NOMO-1 (cell line): ENCODE measurements around the gene LYRM1.
A peak's percentile ranks its signal among the peaks of the same experiment; 100 is the strongest.

Experiments
- DNase-seq, 2 experiments: peaks; one replicate each; lab custom pipeline; 2025; ENCODE audit not compliant: unreplicated experiment in 2 of 2; lab: John Stamatoyannopoulos, UW

Gene LYRM1

GRCh38 chr16:20871941-20872815 is 28.4 kb upstream of the LYRM1 start:
- DNase-seq: no peak

DNA sequence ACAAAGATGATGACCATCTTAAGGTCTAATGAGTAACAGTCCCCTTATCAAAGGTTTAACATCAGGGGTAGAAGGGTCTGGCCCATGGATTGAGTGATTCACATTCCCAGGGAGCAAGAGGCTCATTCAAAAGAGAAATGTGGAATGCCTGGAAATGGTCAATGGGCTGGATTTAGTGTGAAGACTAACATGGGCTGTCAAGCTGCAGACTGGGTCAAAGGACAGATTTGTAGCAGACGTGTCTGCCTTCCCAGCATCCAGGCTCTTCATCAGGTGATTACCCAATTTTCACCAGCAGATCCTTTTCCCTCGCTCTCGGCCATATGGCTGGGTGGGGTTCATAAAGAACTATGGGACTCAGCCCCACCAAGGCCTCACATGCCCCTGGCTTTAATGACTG is 27.2 kb upstream of the LYRM1 start:
- DNase-seq: no peak

DNA sequence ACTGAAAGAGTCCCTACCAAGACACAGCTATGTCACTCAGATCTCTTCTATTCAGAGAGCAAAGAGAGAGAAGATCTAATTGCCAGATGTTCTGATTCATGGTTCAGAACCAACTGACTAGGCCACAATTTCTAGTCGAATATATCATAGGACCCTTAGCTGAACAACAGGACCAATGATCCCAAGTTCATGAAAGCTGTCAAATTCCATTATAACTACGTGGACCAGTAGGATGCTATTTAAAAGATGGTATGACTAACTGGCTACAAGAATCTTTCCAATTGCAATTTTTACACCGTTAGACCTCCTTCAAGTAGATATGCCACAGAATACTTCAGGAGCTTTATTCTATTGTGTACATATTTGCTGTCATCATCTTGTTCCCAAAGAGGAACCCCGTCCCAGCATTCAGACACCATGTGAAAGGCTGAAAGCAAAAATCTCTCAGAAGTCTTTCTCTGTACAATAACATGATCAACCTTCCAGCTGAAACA is 26.4 kb upstream of the LYRM1 start:
- DNase-seq: no peak

GRCh38 chr16:20875355-20875650 is 25.3 kb upstream of the LYRM1 start:
- DNase-seq: no peak

DNA sequence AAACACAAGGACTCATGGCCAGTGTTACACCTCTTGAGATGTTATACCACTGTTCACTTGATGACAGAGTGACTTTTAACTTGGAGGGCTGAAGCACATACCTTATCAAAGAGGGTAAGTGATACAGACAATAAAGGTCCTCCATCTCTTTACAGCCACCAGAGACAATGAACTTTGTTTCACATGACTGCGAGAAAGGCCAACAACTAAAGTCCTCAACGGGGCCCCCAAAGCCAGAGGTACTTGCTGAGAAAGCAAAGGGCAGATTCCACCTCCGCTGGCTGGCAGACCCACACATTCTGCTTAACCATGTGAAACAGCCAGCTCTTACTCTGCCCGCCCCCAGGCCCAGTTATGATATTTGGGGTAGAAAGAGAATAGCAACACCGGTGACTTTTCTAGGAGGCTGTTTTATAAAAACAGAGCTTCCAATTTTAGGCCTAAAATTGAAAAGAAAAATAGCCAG is 21.9 kb upstream of the LYRM1 start:
- no peak for DNase-seq

DNA sequence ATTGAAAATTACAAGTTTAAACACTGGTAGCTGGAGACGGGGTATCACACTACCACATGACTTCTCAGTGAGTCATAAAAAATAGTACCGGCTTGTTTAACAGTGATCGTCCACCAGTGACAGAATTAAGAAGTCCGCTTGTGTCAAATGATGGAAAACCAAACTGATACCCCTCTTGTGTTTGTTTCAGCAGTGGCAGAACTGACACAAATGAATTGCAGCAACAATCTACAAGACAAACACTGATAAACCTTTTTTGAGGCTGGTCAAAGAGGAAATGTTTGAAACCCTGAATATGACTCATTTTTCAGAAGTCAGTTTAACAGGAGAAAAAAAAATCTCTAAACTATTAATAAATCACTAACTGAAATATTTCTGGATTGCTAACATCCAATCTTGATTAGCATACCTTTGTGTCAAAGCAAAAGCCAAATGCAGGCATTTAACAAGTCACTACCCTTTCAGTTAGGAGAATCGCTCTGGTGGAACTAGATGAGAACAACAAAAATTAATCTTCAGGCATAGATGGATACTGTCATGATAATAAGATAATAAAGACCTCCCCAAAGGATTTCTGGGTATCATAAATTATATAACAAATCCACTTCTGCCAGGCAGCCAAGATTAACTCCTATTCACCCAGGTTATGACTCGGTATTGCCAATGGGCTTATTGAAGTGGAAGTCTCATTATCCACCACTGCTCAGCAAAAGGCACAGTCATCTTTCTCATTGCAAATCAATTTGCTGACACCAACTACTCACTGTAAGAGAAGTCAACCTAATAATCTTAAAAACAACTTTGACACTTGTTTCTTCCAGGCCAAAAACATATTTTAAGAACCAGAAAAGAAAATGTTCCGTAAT is 21.2 kb upstream of the LYRM1 start:
- peak in 1 of 2 experiments; percentile 30 for DNase-seq

DNA sequence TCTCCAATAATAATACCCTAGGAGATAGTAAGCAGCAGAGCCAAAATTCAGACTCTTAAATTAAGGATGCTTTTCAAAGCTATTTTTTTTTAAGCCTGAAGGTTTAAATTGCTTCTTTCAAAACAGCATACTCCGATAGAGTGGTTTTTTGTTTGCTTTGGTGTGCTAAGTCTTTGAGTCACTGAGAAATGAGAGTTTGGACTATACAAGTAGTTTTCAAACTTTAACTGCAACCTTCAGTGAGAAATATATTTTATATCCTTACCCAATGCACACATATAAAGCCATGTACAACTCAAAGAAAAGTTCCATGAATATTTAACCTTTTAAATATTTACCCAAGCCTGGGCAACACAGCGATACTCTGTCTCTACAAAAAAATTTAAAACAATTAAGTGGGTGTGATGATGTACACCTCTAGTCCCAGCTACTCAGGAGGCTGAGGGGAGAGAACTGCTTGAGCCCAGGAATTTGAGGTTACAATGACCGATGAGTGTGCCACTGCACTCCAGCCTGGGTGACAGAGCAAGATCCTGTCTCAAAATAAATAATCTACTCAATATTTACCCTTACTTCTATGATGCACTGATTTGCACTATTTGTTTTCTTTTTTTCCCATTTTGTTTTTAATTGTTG is 19.6 kb upstream of the LYRM1 start:
- no peak for DNase-seq

DNA sequence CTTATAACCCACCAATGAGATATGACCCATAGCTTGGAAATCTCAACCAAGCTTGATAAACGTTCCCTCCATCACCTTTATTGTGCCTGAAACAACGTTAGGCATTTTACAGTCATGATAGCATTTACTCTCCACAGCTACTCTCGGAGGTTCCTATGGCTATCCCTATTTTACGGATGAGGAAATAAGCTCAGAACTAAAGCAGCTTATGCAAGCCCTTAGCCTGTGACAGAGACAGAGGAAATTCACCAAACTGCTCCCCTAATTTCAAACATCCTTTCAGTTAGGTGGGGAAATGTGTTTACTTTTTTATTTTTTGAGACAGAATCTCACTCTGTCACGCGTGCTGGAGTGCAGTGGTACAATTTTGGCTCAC is 19.1 kb upstream of the LYRM1 start:
- DNase-seq: peak in 1 of 2 experiments; percentile 26

GRCh38 chr16:20883554-20884239 is 16.9 kb upstream of the LYRM1 start:
- no peak for DNase-seq

- no peak for DNase-seq
These were observed 16.4 kb upstream of the LYRM1 start for GRCh38 chr16:20884240-20884556.

GRCh38 chr16:20886320-20886719 is 14.3 kb upstream of the LYRM1 start:
- DNase-seq: no peak

GRCh38 chr16:20887207-20887606 is 13.4 kb upstream of the LYRM1 start:
- no peak for DNase-seq

DNA sequence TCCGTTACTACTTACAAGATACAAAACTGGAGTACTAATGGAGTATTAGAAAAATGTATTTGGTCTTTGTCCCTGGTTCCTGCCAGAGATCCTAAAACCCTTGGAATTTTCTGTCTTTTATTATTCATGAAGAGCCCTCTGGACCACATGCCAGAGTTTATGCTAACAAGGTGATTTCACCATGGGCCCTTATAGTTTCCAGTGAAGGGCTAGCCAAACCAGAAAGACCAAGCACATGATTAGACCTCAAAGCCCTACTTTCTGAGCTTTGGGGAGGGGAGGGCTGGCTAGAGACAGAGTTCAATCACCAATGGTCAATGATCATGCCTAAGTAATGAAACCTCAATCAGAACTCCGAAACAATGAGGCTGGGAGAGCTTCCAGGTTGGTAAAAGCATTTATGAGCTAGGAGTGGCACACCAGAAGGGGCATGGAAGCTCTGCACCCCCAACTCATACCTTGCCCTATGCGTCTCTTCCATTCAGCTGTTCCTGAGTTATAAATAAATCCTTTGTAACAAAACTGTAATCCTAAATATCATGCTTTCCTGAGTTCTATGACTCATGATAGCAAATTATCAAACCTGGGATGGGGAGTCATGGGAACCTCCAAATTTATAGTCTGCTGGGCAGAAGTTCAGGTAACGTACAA is 10.8 kb upstream of the LYRM1 start:
- no peak for DNase-seq

- DNase-seq: no peak
These were observed 6.2 kb upstream of the LYRM1 start for GRCh38 chr16:20894388-20894787.

DNA sequence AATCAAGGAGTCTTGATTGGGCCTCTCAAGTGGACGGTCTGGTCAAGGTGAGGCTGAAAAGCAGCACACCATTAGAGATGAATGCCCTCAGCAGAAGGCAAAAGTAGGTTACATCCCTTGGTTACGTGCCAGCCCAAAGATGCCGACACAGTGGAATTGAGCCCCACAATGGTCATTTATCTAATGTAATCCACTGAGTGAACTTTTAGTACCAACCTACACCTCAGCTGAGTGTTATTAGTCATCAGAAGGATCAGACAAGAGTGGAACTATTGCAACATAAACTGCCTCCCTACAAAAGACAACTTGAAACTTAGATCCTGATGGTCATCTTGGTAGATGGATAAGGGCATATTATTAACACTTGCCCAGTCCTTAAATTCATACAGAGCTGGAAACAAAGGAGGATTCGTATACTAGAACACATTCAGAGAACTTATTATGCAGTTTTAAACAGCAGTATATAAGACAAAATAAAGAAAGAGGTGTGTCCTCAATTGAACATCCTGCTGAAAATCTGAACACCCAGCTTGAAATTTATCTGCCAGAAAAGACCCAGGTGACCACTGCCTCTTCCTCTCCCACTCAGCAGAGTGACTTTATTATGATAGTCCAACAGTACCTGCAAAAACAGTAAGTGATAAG is 3.2 kb upstream of the LYRM1 start:
- DNase-seq: peak in 1 of 2 experiments; percentile 52

DNA sequence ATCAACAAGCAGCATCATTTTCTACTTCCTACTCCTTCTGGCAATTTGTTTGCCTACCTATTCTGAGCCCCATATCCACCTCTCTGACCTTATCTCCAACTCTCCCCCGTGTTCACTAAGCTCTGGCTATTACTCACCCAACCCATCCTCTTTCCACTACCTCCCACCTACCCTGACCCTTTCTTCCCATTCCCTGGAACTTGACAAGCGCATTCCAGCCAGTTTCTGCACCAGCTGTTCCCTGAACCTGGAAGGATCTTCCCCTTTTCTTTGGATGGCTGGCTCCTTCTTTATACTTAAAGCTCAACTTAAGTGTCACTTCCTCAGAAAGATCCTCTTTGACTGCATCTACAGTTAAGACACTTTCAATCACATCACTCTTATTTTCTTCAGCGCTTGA is 2.6 kb upstream of the LYRM1 start:
- no peak for DNase-seq

- no peak for DNase-seq
These were observed 1.5 kb upstream of the LYRM1 start for GRCh38 chr16:20899071-20899470.

- DNase-seq: no peak
These were observed 883 bp upstream of the LYRM1 start for GRCh38 chr16:20899477-20900298.

DNA sequence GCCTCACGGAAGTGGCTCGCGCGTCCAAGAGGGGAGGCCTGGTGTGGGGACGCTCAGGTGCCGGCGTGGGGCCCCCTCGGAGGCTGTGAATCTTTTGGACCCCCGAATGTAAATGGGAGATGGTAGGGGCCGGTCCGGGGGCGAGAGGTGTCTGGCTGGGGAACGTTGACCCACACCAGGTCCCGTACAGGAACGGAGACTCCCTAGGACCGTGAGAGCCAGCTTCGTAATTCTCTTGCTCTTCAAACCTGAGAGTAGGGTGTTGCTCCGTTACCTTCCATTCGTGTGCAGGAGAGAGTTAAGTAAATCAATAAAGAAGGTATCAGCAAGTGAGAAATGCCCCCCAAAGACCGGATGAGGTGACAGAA is 481 bp downstream of the LYRM1 start:
- DNase-seq: no peak
